Ishikawa (cell line): ENCODE data around the gene CORIN.

Source experiments
- EP300 ChIP-seq: IDR thresholded peaks from 2 replicates; pipeline ENCODE4 v1.6.1; 2012; ENCODE audit warnings: borderline replicate concordance
- MAX ChIP-seq: IDR thresholded peaks from 2 replicates; pipeline ENCODE4 v1.6.1; 2012
- RAD21 ChIP-seq: IDR thresholded peaks from 2 replicates; pipeline ENCODE4 v1.6.1; 2012; ENCODE audit warnings: low read depth
- USF1 ChIP-seq: IDR thresholded peaks from 2 replicates; pipeline ENCODE4 v1.6.1; 2012
- YY1 ChIP-seq: IDR thresholded peaks from 2 replicates; pipeline ENCODE4 v1.6.1; 2012; ENCODE audit warnings: low read depth

- TF ChIP-seq YY1 (no peak), USF1 (no peak), MAX (no peak), RAD21 (no peak), EP300 (no peak)
Observed at GRCh38 chr4:47640911-47641310, 197.0 kb downstream of the CORIN start.
